Endodermal cell (in vitro differentiated cells): ENCODE results near the gene GNAQ. TPM values are rescaled to one million over a fixed set of nuclear protein-coding genes. Genes with fewer than 3 reads are reported as not detected.

Source experiments
- DNase-seq: peaks from one replicate; pipeline ENCODE4 v3.0.0-alpha.2; 2017
- H3K27ac ChIP-seq: 2 replicates; pipeline ENCODE4 v1.5.1; 2013; ENCODE audit warnings: mild to moderate bottlenecking, low read depth, low read length, moderate library complexity
- H3K27me3 ChIP-seq: 2 replicates; pipeline ENCODE4 v1.6.1; 2013; ENCODE audit warnings: mild to moderate bottlenecking, low read length, moderate library complexity; ENCODE audit not compliant: insufficient read depth, control insufficient read depth, poor library complexity, severe bottlenecking
- H3K36me3 ChIP-seq: 2 replicates; pipeline ENCODE4 v1.7.0; 2013; ENCODE audit warnings: mild to moderate bottlenecking, low read length, moderate library complexity; ENCODE audit not compliant: control insufficient read depth, insufficient read depth
- H3K4me1 ChIP-seq: one replicate; pipeline ENCODE4 v1.7.0; 2013; ENCODE audit warnings: low read length; ENCODE audit not compliant: control insufficient read depth, insufficient read depth
- H3K4me3 ChIP-seq: 2 replicates; pipeline ENCODE4 v1.5.1; 2013; ENCODE audit warnings: mild to moderate bottlenecking, low read length, moderate library complexity
- H3K9ac ChIP-seq: 2 replicates; pipeline ENCODE4 v1.6.1; 2013; ENCODE audit warnings: mild to moderate bottlenecking, low read length, moderate library complexity; ENCODE audit not compliant: poor library complexity, severe bottlenecking; ENCODE audit errors: extremely low read depth
- H3K9me3 ChIP-seq: 2 replicates; pipeline ENCODE4 v1.6.1; 2013; ENCODE audit warnings: mild to moderate bottlenecking, low read length, moderate library complexity; ENCODE audit not compliant: control insufficient read depth
- H3K27ac Mint-ChIP-seq: 2 replicates; pipeline ENCODE4 v1.8.0; 2020; ENCODE audit warnings: mixed read lengths
- H3K27me3 Mint-ChIP-seq: 2 replicates; pipeline ENCODE4 v1.8.0; 2021; ENCODE audit warnings: mild to moderate bottlenecking, mixed read lengths; ENCODE audit not compliant: insufficient read depth
- H3K36me3 Mint-ChIP-seq: 2 replicates; pipeline ENCODE4 v1.8.0; 2020; ENCODE audit warnings: low read depth, mixed read lengths
- H3K4me1 Mint-ChIP-seq: 2 replicates; pipeline ENCODE4 v1.8.0; 2020; ENCODE audit warnings: mixed read lengths
- H3K4me3 Mint-ChIP-seq: 2 replicates; pipeline ENCODE4 v1.8.0; 2020; ENCODE audit warnings: mild to moderate bottlenecking, moderate library complexity, mixed read lengths
- H3K9me3 Mint-ChIP-seq: 2 replicates; pipeline ENCODE4 v1.8.0; 2020; ENCODE audit warnings: mild to moderate bottlenecking, mixed read lengths
- WGBS, 2 experiments: methylation state at CpG; one replicate each; pipeline versions ENCODE4 v1.1.5 to v1.1.7; 2013; ENCODE audit warnings: missing lambda C conversion rate in 2 of 2, mixed read lengths in 1 of 2; ENCODE audit not compliant: insufficient coverage in 1 of 2, insufficient read length in 1 of 2; 5-methylcytosine and 5-hydroxymethylcytosine counted together
- total RNA-seq, 2 donors: library from RNA; stranded (reverse); fragmentation: NEBNext Ultra II Directional in 1 of 2; extraction: Animal tissue kit (Norgen Biotek cat#: 25700) in 1 of 2; gene quantifications; 2 replicates in 1 of 2; 3 replicates in 1 of 2; pipeline ENCODE4 v1.2.1, GENCODE V29; 2021
- TF ChIP-seq, protein P1 (sequence below): fragments of 200-600 bp; sonication (generic); conservative IDR thresholded peaks from 2 replicates; pipeline ENCODE4 v1.5.0; 2021; ENCODE audit warnings: antibody characterized with exemption, mild to moderate bottlenecking

GNAQ gene
- total RNA-seq, 2 donors from 2014 or later, result 46.0 to 57.6 TPM

GRCh38 chr9:77912895-77913693, 118.5 kb downstream of the GNAQ start:
- peaks cover 4% of the 10 kb centered on the region for H3K36me3 ChIP-seq
- no peak overlapping the region for H3K27ac Mint-ChIP-seq

DNA sequence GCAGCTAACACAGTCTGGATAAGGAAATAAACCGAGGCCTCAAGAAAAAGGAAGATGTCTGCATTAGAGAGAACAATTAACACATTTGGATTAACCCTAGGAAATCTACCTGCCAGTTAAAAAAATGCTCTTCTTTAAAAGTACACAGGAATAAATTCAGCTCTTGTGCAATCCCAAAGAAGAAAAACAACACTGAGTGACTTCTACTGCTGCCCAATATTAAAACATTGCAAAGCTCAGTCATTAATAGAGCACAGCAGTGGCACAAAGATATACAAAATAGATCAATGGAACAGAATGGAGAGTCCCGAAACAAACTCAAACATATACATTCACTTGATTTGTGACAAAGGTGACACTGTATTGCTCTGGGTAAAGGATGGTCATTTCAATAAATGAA, 119.7 kb downstream of the GNAQ start:
- TF ChIP-seq, protein P1, sequence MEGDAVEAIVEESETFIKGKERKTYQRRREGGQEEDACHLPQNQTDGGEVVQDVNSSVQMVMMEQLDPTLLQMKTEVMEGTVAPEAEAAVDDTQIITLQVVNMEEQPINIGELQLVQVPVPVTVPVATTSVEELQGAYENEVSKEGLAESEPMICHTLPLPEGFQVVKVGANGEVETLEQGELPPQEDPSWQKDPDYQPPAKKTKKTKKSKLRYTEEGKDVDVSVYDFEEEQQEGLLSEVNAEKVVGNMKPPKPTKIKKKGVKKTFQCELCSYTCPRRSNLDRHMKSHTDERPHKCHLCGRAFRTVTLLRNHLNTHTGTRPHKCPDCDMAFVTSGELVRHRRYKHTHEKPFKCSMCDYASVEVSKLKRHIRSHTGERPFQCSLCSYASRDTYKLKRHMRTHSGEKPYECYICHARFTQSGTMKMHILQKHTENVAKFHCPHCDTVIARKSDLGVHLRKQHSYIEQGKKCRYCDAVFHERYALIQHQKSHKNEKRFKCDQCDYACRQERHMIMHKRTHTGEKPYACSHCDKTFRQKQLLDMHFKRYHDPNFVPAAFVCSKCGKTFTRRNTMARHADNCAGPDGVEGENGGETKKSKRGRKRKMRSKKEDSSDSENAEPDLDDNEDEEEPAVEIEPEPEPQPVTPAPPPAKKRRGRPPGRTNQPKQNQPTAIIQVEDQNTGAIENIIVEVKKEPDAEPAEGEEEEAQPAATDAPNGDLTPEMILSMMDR, result no peak
- 82 to 92% methylated on average over 1 to 2 of the region's 2 CpGs for WGBS, 2 experiments
- H3K4me1 ChIP-seq, result peaks cover 9% of the 10 kb centered on the region
- DNase-seq, result no peak
- peaks cover 51% of the 10 kb centered on the region for H3K4me1 Mint-ChIP-seq
- peaks cover 9% of the 10 kb centered on the region for H3K36me3 ChIP-seq
- no peak overlapping the region for H3K27ac Mint-ChIP-seq
- no peak overlapping the region for H3K27ac ChIP-seq
- peaks cover 7% of the 10 kb centered on the region for H3K9me3 ChIP-seq
- no peak overlapping the region for H3K4me3 Mint-ChIP-seq
- H3K4me3 ChIP-seq, result no peak overlapping the region
- peaks cover 11% of the 10 kb centered on the region for H3K36me3 Mint-ChIP-seq
- no peaks in the 10 kb centered on the region for H3K27me3 ChIP-seq
- no peaks in the 10 kb centered on the region for H3K9me3 Mint-ChIP-seq
- H3K9ac ChIP-seq, result no peak overlapping the region
- H3K27me3 Mint-ChIP-seq, result no peaks in the 10 kb centered on the region

More at GRCh38 chr9:77912895-77913693, 118.5 kb downstream of the GNAQ start:
- H3K4me1 Mint-ChIP-seq, result peaks cover 55% of the 10 kb centered on the region
- TF ChIP-seq, protein P1, result no peak
- Histone ChIP-seq H3K4me1 (peaks cover 17% of the 10 kb centered on the region), H3K9me3 (peaks cover 7% of the 10 kb centered on the region), H3K9ac (no peak overlapping the region), H3K27ac (no peak overlapping the region), H3K27me3 (no peaks in the 10 kb centered on the region), H3K4me3 (no peak overlapping the region)
- no peaks in the 10 kb centered on the region for H3K9me3 Mint-ChIP-seq
- no peaks in the 10 kb centered on the region for H3K27me3 Mint-ChIP-seq
- no peak for DNase-seq
- WGBS, 2 experiments, result 92 to 100% methylated on average over 1 to 3 of the region's 3 CpGs
- no peak overlapping the region for H3K4me3 Mint-ChIP-seq
- H3K36me3 Mint-ChIP-seq, result peaks cover 11% of the 10 kb centered on the region

GRCh38 chr9:77910194-77910621, 121.4 kb downstream of the GNAQ start:
- peaks cover 9% of the 10 kb centered on the region for H3K36me3 ChIP-seq
- peaks cover 11% of the 10 kb centered on the region for H3K36me3 Mint-ChIP-seq
- H3K27ac ChIP-seq, result no peak overlapping the region
- no peaks in the 10 kb centered on the region for H3K9me3 Mint-ChIP-seq
- H3K4me3 Mint-ChIP-seq, result no peak overlapping the region
- H3K4me1 ChIP-seq, result peaks cover 5% of the 10 kb centered on the region
- peaks cover 7% of the 10 kb centered on the region for H3K9me3 ChIP-seq
- 92 to 100% methylated on average over 4 to 5 of the region's 5 CpGs for WGBS, 2 experiments
- H3K27me3 ChIP-seq, result no peaks in the 10 kb centered on the region
- H3K9ac ChIP-seq, result no peak overlapping the region
- DNase-seq, result no peak
- TF ChIP-seq, protein P1, result no peak
- H3K4me1 Mint-ChIP-seq, result peaks cover 40% of the 10 kb centered on the region
- H3K4me3 ChIP-seq, result no peak overlapping the region
- no peaks in the 10 kb centered on the region for H3K27me3 Mint-ChIP-seq
- H3K27ac Mint-ChIP-seq, result no peak overlapping the region
